Peyer's patch (tissue), 4 donors: ENCODE results near the gene RHBDF2.

Experiments used
- CTCF ChIP-seq, 6 experiments: fragments of 450-650 bp in 4 of 6; fragments of 200-600 bp in 2 of 6; sonication (generic) in 1 of 6; IDR thresholded peaks; one replicate each; pipeline ENCODE4 v1.5.1; 2017 to 2019; ENCODE audit warnings: antibody characterized with exemption in 6 of 6, mild to moderate bottlenecking in 3 of 6, moderate library complexity in 1 of 6
- POLR2A ChIP-seq, 2 donors: fragments of 450-650 bp; IDR thresholded peaks; one replicate each; pipeline ENCODE4 v1.5.1; 2017; ENCODE audit warnings: antibody characterized with exemption in 2 of 2, mild to moderate bottlenecking in 2 of 2, moderate library complexity in 2 of 2

- no peak for TF ChIP-seq CTCF (IDR thresholded peaks at IDR 0.05)
- TF ChIP-seq POLR2A (IDR thresholded peaks at IDR 0.05), result no peak
These were observed 69.2 kb downstream of the RHBDF2 start for GRCh38 chr17:76432004-76432403.
